ENCODE results near the gene FBN2. TPM values are rescaled to one million over a fixed set of nuclear protein-coding genes. Genes with fewer than 3 reads are reported as not detected.

FBN2 gene
- total RNA-seq, 1 experiment from 2014 or later, result 193 TPM

GRCh38 chr5:128339585-128339984, 198.5 kb downstream of the FBN2 start:
- Mint-ChIP-seq H3K27ac (ENCODE audit: low read depth, unreplicated experiment) (no peak overlapping the region), H3K27me3 (ENCODE audit: insufficient read depth, unreplicated experiment) (no peaks in the 10 kb centered on the region), H3K9me3 (ENCODE audit: unreplicated experiment) (no peaks in the 10 kb centered on the region), H3K4me1 (ENCODE audit: insufficient read depth, unreplicated experiment) (peaks cover 21% of the 10 kb centered on the region), H3K4me3 (ENCODE audit: unreplicated experiment) (no peak overlapping the region), H3K36me3 (ENCODE audit: insufficient read depth, unreplicated experiment) (peaks cover 51% of the 10 kb centered on the region)
- no TSS peak for BruUV-seq (replicated peaks)
- DNase-seq (ENCODE audit: unreplicated experiment), result no peak
- no peak for TF ChIP-seq CTCF (IDR thresholded peaks at IDR 0.05; ENCODE audit: unreplicated experiment)
- ChIA-PET CTCF (interaction anchor here (1.1 kb wide), 1 partner anchor 123 kb away, joined by 3 read pairs; no protein-coding TSS in a partner anchor), POLR2A (interaction anchor here (1.9 kb wide), 1 partner anchor 10 kb away, joined by 6 read pairs; no protein-coding TSS in a partner anchor)
- intact Hi-C loops (cut with micrococcal nuclease), result no loop called here

GRCh38 chr5:128338649-128339048, 199.4 kb downstream of the FBN2 start:
- POLR2A ChIA-PET, result interaction anchor here (0.6 kb wide), 1 partner anchor 14 kb away, joined by 3 read pairs; no protein-coding TSS in a partner anchor
- Mint-ChIP-seq H3K4me1 (ENCODE audit: insufficient read depth, unreplicated experiment) (peaks cover 21% of the 10 kb centered on the region), H3K4me3 (ENCODE audit: unreplicated experiment) (no peak overlapping the region), H3K27ac (ENCODE audit: low read depth, unreplicated experiment) (no peak overlapping the region), H3K36me3 (ENCODE audit: insufficient read depth, unreplicated experiment) (peaks cover 51% of the 10 kb centered on the region), H3K9me3 (ENCODE audit: unreplicated experiment) (no peaks in the 10 kb centered on the region), H3K27me3 (ENCODE audit: insufficient read depth, unreplicated experiment) (no peaks in the 10 kb centered on the region)
- no peak for TF ChIP-seq CTCF (IDR thresholded peaks at IDR 0.05; ENCODE audit: unreplicated experiment)
- DNase-seq (ENCODE audit: unreplicated experiment), result no peak
- BruUV-seq (replicated peaks), result no TSS peak
- CTCF ChIA-PET, result interaction anchor here (1.2 kb wide), 1 partner anchor 9 kb away, joined by 5 read pairs; no protein-coding TSS in a partner anchor
- intact Hi-C loops (cut with micrococcal nuclease), result no loop called here

- H3K4me1 Mint-ChIP-seq (ENCODE audit: insufficient read depth, unreplicated experiment), result no peaks in the 10 kb centered on the region
- H3K27me3 Mint-ChIP-seq (ENCODE audit: insufficient read depth, unreplicated experiment), result no peaks in the 10 kb centered on the region
- H3K4me3 Mint-ChIP-seq (ENCODE audit: unreplicated experiment), result no peak overlapping the region
- TF ChIP-seq CTCF (IDR thresholded peaks at IDR 0.05; ENCODE audit: unreplicated experiment), result no peak
- BruUV-seq (replicated peaks), result TSS peak; percentile 25
- H3K9me3 Mint-ChIP-seq (ENCODE audit: unreplicated experiment), result peaks cover 8% of the 10 kb centered on the region
- DNase-seq (ENCODE audit: unreplicated experiment), result no peak
- no peak overlapping the region for H3K27ac Mint-ChIP-seq (ENCODE audit: low read depth, unreplicated experiment)
- intact Hi-C loops (cut with micrococcal nuclease), result no loop called here
- peaks cover 55% of the 10 kb centered on the region for H3K36me3 Mint-ChIP-seq (ENCODE audit: insufficient read depth, unreplicated experiment)
- CTCF ChIA-PET, result no interaction called here
- POLR2A ChIA-PET, result no interaction called here
Measured at GRCh38 chr5:128335339-128335738, 202.7 kb downstream of the FBN2 start.

- peaks cover 8% of the 10 kb centered on the region for H3K9me3 Mint-ChIP-seq (ENCODE audit: unreplicated experiment)
- DNase-seq (ENCODE audit: unreplicated experiment), result no peak
- no peak overlapping the region for H3K27ac Mint-ChIP-seq (ENCODE audit: low read depth, unreplicated experiment)
- no peak for TF ChIP-seq CTCF (IDR thresholded peaks at IDR 0.05; ENCODE audit: unreplicated experiment)
- no peak overlapping the region for H3K4me3 Mint-ChIP-seq (ENCODE audit: unreplicated experiment)
- no TSS peak for BruUV-seq (replicated peaks)
- H3K4me1 Mint-ChIP-seq (ENCODE audit: insufficient read depth, unreplicated experiment), result no peaks in the 10 kb centered on the region
- ChIA-PET CTCF (interaction anchor here (0.6 kb wide), 1 partner anchor 510 kb away, joined by 3 read pairs; no protein-coding TSS in a partner anchor), POLR2A (no interaction called here)
- H3K36me3 Mint-ChIP-seq (ENCODE audit: insufficient read depth, unreplicated experiment), result peaks cover 54% of the 10 kb centered on the region
- H3K27me3 Mint-ChIP-seq (ENCODE audit: insufficient read depth, unreplicated experiment), result no peaks in the 10 kb centered on the region
- intact Hi-C loops (cut with micrococcal nuclease), result no loop called here
Measured at GRCh38 chr5:128334010-128334716, 203.9 kb downstream of the FBN2 start.
